ENCODE data around the gene ATRAID. TPM values are rescaled to one million over a fixed set of nuclear protein-coding genes. Genes with fewer than 3 reads are reported as not detected.
"Not testable (repeated sequence)": the region's sequence is repeated elsewhere in the genome, so short reads cannot be mapped to it uniquely, and the experiment has no call there.

ATRAID gene
- total RNA-seq, 3 donors from 2014 or later = 84.1 to 91.7 (median 85.1) TPM

GRCh38 chr2:27184115-27184514 is 27.7 kb upstream of the ATRAID start:
- DNase-seq (no peak), ATAC-seq (no peak)
- Mint-ChIP-seq H3K36me3 (ENCODE audit: insufficient read depth) (no peaks in the 10 kb centered on the region), H3K9me3 (no peaks in the 10 kb centered on the region), H3K27me3 (ENCODE audit: low read depth) (peaks cover 36% of the 10 kb centered on the region), H3K4me1 (ENCODE audit: low read depth) (no peaks in the 10 kb centered on the region), H3K4me3 (no peak overlapping the region)

- H3K4me1 Mint-ChIP-seq (ENCODE audit: low read depth) = no peaks in the 10 kb centered on the region
Observed at GRCh38 chr2:27185331-27186026, 26.4 kb upstream of the ATRAID start.

GRCh38 chr2:27186613-27187345 is 25.1 kb upstream of the ATRAID start:
- no peaks in the 10 kb centered on the region for H3K36me3 Mint-ChIP-seq (ENCODE audit: insufficient read depth)
- no peak overlapping the region for H3K4me3 Mint-ChIP-seq
- no peak for DNase-seq
- no peaks in the 10 kb centered on the region for H3K9me3 Mint-ChIP-seq
- no peak for ATAC-seq
- H3K4me1 Mint-ChIP-seq (ENCODE audit: low read depth) = no peaks in the 10 kb centered on the region
- H3K27me3 Mint-ChIP-seq (ENCODE audit: low read depth) = peaks cover 17% of the 10 kb centered on the region

More at GRCh38 chr2:27185331-27186026, 26.4 kb upstream of the ATRAID start:
- Mint-ChIP-seq H3K4me3 (no peak overlapping the region), H3K9me3 (no peaks in the 10 kb centered on the region), H3K27me3 (ENCODE audit: low read depth) (peaks cover 26% of the 10 kb centered on the region), H3K36me3 (ENCODE audit: insufficient read depth) (no peaks in the 10 kb centered on the region)
- DNase-seq (no peak), ATAC-seq (no peak)

GRCh38 chr2:27189989-27190388 is 21.9 kb upstream of the ATRAID start:
- Mint-ChIP-seq H3K4me1 (ENCODE audit: low read depth) (no peaks in the 10 kb centered on the region), H3K4me3 (no peak overlapping the region), H3K27me3 (ENCODE audit: low read depth) (peaks cover 4% of the 10 kb centered on the region), H3K9me3 (no peaks in the 10 kb centered on the region), H3K36me3 (ENCODE audit: insufficient read depth) (no peaks in the 10 kb centered on the region)
- no peak for DNase-seq
- ATAC-seq = no peak

GRCh38 chr2:27191070-27191829 is 20.6 kb upstream of the ATRAID start:
- ATAC-seq (peak in 1 of 2 donors; percentile 58), DNase-seq (peak; percentile 14)
- Mint-ChIP-seq H3K9me3 (no peaks in the 10 kb centered on the region), H3K4me1 (ENCODE audit: low read depth) (no peaks in the 10 kb centered on the region), H3K27me3 (ENCODE audit: low read depth) (peaks cover 4% of the 10 kb centered on the region), H3K36me3 (ENCODE audit: insufficient read depth) (no peaks in the 10 kb centered on the region), H3K4me3 (no peak overlapping the region)

GRCh38 chr2:27194538-27195354 is 17.1 kb upstream of the ATRAID start:
- Mint-ChIP-seq H3K4me3 (no peak overlapping the region), H3K27me3 (ENCODE audit: low read depth) (no peaks in the 10 kb centered on the region), H3K4me1 (ENCODE audit: low read depth) (no peaks in the 10 kb centered on the region), H3K9me3 (no peaks in the 10 kb centered on the region), H3K36me3 (ENCODE audit: insufficient read depth) (peaks cover 5% of the 10 kb centered on the region)
- ATAC-seq = no peak
- no peak for DNase-seq

GRCh38 chr2:27195799-27196198 is 16.0 kb upstream of the ATRAID start:
- not testable (repeated sequence) for H3K27me3 Mint-ChIP-seq (ENCODE audit: low read depth); DNase-seq; ATAC-seq; H3K9me3 Mint-ChIP-seq; H3K4me1 Mint-ChIP-seq (ENCODE audit: low read depth); H3K4me3 Mint-ChIP-seq; H3K36me3 Mint-ChIP-seq (ENCODE audit: insufficient read depth)

GRCh38 chr2:27198068-27198467 is 13.8 kb upstream of the ATRAID start:
- H3K4me1 Mint-ChIP-seq (ENCODE audit: low read depth); ATAC-seq; H3K4me3 Mint-ChIP-seq; H3K27me3 Mint-ChIP-seq (ENCODE audit: low read depth); H3K9me3 Mint-ChIP-seq; DNase-seq: not testable (repeated sequence)
- H3K36me3 Mint-ChIP-seq (ENCODE audit: insufficient read depth) = peaks cover 18% of the 10 kb centered on the region

- DNase-seq = no peak
- no peak overlapping the region for H3K4me3 Mint-ChIP-seq
- no peaks in the 10 kb centered on the region for H3K27me3 Mint-ChIP-seq (ENCODE audit: low read depth)
- peaks cover 21% of the 10 kb centered on the region for H3K36me3 Mint-ChIP-seq (ENCODE audit: insufficient read depth)
- no peaks in the 10 kb centered on the region for H3K4me1 Mint-ChIP-seq (ENCODE audit: low read depth)
- H3K9me3 Mint-ChIP-seq = no peaks in the 10 kb centered on the region
- ATAC-seq = no peak
Observed at GRCh38 chr2:27198627-27199026, 13.2 kb upstream of the ATRAID start.

GRCh38 chr2:27199241-27199640 is 12.6 kb upstream of the ATRAID start:
- Mint-ChIP-seq H3K9me3 (no peaks in the 10 kb centered on the region), H3K36me3 (ENCODE audit: insufficient read depth) (peaks cover 21% of the 10 kb centered on the region), H3K27me3 (ENCODE audit: low read depth) (no peaks in the 10 kb centered on the region), H3K4me3 (no peak overlapping the region), H3K4me1 (ENCODE audit: low read depth) (no peaks in the 10 kb centered on the region)
- ATAC-seq = no peak
- DNase-seq = no peak

- Mint-ChIP-seq H3K9me3 (no peaks in the 10 kb centered on the region), H3K4me1 (ENCODE audit: low read depth) (peaks cover 14% of the 10 kb centered on the region), H3K27me3 (ENCODE audit: low read depth) (no peaks in the 10 kb centered on the region), H3K4me3 (no peak overlapping the region), H3K36me3 (ENCODE audit: insufficient read depth) (peaks cover 41% of the 10 kb centered on the region)
- DNase-seq = no peak
- ATAC-seq = no peak
Observed at GRCh38 chr2:27201675-27202074, 10.2 kb upstream of the ATRAID start.

GRCh38 chr2:27202854-27203253 is 9.0 kb upstream of the ATRAID start:
- no peak for ATAC-seq
- no peak for DNase-seq
- Mint-ChIP-seq H3K4me1 (ENCODE audit: low read depth) (peaks cover 14% of the 10 kb centered on the region), H3K36me3 (ENCODE audit: insufficient read depth) (peaks cover 48% of the 10 kb centered on the region), H3K9me3 (no peaks in the 10 kb centered on the region), H3K27me3 (ENCODE audit: low read depth) (no peaks in the 10 kb centered on the region), H3K4me3 (no peak overlapping the region)

GRCh38 chr2:27203741-27204140 is 8.1 kb upstream of the ATRAID start:
- no peaks in the 10 kb centered on the region for H3K9me3 Mint-ChIP-seq
- ATAC-seq (no peak), DNase-seq (no peak)
- no peak overlapping the region for H3K4me3 Mint-ChIP-seq
- peaks cover 14% of the 10 kb centered on the region for H3K4me1 Mint-ChIP-seq (ENCODE audit: low read depth)
- peaks cover 45% of the 10 kb centered on the region for H3K36me3 Mint-ChIP-seq (ENCODE audit: insufficient read depth)
- no peaks in the 10 kb centered on the region for H3K27me3 Mint-ChIP-seq (ENCODE audit: low read depth)

- Mint-ChIP-seq H3K9me3 (no peaks in the 10 kb centered on the region), H3K4me1 (ENCODE audit: low read depth) (peaks cover 18% of the 10 kb centered on the region), H3K4me3 (no peak overlapping the region), H3K36me3 (ENCODE audit: insufficient read depth) (peaks cover 45% of the 10 kb centered on the region), H3K27me3 (ENCODE audit: low read depth) (no peaks in the 10 kb centered on the region)
- no peak for DNase-seq
- ATAC-seq = no peak
Observed at GRCh38 chr2:27204566-27204965, 7.3 kb upstream of the ATRAID start.

All from activated T-cell treated with anti-CD3 and anti-CD28 coated beads, Interleukin-2, amount 50 U/mL, for 4 hours (primary cell).